Measurements from ENCODE around the gene AIMP1.

DNA sequence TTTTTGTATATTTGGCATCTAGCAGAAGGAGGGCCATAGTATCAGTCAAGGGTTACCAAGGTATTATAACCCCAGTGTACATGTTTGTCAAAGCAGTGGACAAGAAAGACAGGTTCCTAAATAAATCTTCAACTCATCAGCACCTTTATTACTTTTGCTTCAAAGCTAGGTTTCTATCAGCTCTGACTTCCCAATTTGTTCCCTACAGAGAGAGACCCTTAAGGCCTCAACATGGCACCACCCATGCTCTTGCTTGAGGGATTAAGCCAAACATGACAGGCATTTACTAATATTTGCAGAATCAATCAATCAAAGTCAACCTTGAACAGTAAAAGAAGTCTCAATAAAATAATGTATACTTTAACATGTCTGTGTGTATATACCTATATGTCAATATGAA is 9.8 kb upstream of the AIMP1 start:
- TF ChIP-seq, protein P1, sequence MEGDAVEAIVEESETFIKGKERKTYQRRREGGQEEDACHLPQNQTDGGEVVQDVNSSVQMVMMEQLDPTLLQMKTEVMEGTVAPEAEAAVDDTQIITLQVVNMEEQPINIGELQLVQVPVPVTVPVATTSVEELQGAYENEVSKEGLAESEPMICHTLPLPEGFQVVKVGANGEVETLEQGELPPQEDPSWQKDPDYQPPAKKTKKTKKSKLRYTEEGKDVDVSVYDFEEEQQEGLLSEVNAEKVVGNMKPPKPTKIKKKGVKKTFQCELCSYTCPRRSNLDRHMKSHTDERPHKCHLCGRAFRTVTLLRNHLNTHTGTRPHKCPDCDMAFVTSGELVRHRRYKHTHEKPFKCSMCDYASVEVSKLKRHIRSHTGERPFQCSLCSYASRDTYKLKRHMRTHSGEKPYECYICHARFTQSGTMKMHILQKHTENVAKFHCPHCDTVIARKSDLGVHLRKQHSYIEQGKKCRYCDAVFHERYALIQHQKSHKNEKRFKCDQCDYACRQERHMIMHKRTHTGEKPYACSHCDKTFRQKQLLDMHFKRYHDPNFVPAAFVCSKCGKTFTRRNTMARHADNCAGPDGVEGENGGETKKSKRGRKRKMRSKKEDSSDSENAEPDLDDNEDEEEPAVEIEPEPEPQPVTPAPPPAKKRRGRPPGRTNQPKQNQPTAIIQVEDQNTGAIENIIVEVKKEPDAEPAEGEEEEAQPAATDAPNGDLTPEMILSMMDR (IDR thresholded peaks at IDR 0.05) = no peak
- TF ChIP-seq POLR2A (IDR thresholded peaks at IDR 0.05) = no peak
